8988T (cell line): ENCODE data around the gene RASGEF1B.
A peak's percentile ranks its signal among the peaks of the same experiment; 100 is the strongest.
"Not testable (repeated sequence)": the region's sequence is repeated elsewhere in the genome, so short reads cannot be mapped to it uniquely, and the experiment has no call there.

Source experiments
- DNase-seq: peaks from one replicate; pipeline ENCODE4 v3.0.0; 2011

The RASGEF1B gene

GRCh38 chr4:81429031-81429430 lies 42.7 kb downstream of the RASGEF1B start:
- DNase-seq = no peak

DNA sequence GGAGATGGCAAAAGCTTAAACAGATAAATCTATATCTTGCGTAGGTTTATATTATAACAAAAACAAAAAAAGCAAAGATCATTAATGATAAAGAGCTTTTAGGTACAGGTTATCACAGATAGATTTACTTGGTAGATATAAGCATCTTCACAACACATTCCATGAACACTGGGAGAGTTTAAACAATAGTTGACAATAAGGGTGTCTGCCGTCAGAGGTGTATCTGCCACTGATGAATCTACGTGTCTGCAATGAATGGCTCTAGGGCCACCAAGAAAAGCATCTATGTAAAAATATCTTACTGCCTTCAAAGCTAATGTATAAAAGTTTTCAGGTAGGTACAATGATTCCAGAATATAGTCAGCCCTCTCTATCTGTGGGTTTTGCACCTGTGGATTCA lies 43.7 kb downstream of the RASGEF1B start:
- no peak for DNase-seq

DNA sequence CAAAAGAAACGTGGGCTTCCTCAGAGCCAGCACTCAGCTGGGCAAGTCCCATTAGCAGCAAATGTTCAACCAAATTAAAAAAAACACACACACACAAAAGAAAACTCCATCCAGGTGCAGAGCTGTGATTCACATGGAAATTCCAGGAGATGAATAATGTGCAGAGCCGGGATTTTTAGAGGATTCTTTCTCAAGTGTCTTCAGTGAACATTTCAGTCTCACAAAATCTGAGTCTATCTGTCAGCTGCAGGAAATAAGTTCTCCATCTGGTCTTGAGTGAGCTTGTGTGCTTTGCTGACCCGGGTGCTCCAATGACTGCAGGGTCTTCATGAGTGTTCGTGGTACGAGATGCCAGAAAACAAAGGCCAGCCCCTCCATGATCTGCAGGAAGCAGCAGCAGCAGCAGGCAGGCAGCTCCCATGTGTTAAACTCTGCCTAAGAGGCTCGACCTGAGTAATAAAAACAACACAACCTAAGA lies 44.3 kb downstream of the RASGEF1B start:
- DNase-seq = no peak

GRCh38 chr4:81426770-81427289 lies 44.9 kb downstream of the RASGEF1B start:
- DNase-seq = no peak

GRCh38 chr4:81424816-81425755 lies 46.6 kb downstream of the RASGEF1B start:
- DNase-seq = no peak

DNA sequence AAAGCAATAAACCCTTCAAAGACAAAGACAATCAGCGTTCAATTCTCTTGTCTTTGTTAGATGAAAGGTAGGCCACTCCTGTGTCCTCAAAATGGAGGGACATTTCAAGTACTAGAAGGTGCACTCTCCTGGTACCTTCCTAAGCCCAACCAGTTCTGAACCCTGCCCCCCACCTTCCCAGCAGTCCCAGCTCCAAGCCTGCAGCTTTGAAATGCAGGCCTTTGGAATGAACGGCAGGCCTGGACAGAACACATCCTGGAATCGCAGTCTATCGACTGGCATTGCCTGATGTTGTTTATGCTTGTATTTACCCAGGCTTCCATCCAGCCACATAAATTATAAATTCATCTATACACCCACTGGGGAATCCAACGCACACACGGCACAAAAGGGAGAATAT lies 47.4 kb downstream of the RASGEF1B start:
- DNase-seq = no peak

DNA sequence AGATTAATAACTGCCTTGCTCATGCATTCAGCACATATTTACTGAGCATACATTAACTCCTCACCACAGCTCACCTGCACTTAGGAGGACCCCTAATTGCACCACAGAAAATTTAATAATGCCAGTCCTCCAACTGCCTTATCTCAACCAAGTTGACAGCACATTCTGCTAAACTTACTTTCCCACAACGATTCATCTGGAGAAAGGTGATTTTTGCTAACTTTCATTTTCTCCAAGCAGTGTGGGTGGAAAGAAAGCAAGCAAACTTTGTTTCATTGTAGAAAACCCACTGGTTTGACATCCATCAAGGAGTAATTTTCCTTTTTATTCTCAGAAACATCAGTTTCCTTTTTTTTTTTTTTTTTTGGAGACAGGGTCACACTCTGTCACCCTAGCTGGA lies 49.1 kb downstream of the RASGEF1B start:
- no peak for DNase-seq

DNA sequence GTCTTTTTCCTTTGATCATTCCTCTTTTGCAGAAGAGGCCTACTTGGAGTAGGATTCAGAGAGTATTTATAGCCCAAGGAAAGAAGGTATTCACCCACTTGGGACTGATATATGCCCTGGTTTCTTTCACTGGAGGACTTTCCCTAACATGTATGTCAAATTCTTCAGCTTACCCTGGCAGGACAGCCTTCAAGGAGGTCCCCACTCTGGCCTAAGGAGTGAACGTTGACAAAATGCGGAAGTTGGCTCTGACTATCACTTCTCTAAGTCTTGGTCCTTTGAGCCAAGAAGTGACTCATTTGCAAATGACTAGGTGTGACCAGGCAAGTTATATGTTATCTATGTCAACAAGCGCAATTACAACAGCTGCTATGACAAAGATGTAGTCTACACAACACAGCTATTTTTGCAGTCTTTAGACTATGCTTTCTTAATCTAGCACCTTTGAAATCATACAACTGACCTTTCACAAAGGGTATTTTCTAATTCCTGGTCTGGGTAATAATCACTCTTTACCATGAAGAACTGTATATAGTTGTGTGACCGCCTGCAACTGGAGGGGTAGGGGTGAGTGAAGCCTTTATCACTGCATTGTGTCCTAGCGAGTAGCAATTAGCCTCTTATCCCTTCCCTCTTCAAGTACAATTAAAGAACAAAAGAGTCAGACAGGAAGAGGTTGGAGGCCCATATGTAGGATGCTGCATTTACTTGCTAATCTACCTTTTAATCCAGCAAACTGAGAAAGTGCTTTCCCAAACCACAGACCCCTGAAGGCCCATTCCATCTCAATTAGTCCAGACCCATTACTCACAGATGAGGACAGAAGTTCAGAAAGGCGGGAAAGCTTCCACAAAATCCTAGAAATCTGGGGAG lies 50.1 kb downstream of the RASGEF1B start:
- DNase-seq = no peak

- DNase-seq = no peak
Measured at GRCh38 chr4:81418572-81418971, 53.1 kb downstream of the RASGEF1B start.

DNA sequence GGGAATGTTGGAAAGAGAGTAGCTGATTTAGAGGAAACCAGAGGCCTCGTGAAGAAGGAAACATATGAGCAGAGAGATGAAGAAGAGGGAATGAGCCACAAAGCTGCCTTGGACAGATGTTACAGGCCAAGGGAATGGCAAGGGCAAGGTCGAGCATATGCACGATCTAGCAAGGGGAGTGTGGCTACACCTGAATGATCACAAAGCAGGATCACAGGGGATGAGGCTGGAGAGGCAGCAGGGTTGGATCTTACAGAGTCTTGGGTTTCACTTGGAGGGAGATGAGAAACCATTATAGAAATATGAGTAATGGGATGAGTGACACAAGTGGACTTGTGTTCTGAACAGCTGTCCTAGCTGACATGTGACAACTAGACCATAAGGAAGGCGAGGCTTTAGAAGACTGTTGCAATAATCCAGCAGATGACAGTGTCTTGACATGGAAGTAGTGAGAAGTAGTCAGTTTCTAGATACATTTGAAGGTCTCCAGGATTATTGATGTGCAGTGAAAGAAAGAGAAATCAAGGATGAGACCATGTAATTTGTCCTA lies 58.7 kb downstream of the RASGEF1B start:
- DNase-seq = no peak

DNA sequence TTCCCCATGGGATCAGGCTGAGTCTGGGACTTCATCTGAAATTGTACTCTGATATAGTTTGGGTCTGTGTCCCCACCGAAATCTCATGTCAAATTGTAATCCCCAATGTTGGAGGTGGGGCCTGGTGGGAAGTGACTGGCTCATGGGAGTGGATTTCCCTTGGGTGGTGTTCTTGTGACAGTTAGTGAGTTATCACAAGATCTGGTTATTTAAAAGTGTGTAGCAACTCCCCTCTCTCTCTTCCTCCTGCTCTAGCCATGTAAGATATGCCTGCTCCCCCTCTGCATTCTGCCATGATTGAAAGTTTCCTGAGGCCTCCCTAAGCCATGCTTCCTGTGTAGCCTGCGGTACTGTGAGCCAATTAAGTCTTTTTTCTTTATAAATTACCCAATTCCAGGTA lies 61.0 kb downstream of the RASGEF1B start:
- no peak for DNase-seq

- no peak for DNase-seq
Measured at GRCh38 chr4:81409836-81410235, 61.9 kb downstream of the RASGEF1B start.

DNA sequence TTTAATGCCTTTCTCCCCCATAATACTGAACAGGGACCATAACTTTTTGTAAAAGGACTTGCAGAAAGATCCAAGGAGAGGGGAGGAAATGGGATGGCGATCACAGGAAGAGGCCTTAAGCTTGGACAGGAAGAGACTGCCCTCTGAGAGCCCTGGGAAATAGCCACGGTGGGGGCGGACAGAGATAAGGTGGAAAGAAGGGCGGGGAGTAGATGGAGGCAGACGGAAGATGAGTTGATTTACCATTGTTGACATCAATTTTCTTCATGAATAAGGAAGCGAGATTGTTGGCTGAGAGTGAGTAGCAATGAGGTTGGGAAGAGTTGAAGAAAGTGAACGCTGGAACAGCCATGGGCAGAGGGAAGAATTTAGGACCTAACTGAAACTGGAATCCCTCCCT lies 63.4 kb downstream of the RASGEF1B start:
- no peak for DNase-seq

DNA sequence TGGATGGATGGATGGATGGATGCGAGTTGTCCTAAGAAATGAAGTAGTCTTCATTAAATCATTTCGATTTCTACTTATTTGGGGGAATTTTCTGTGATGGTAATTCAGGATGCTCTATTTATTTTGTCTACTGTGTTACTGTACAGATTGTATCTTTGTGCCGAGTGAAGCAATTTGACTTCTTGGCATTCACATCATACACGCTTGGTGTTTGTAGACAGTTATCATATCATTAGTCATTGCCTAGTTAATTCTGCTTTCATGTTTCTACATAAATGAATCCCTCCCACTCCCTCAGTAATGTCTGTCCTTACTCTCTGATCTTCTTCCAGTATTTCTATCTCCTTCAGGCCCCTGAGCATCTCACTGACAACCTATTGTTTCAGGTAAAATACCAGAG lies 64.0 kb downstream of the RASGEF1B start:
- no peak for DNase-seq

DNA sequence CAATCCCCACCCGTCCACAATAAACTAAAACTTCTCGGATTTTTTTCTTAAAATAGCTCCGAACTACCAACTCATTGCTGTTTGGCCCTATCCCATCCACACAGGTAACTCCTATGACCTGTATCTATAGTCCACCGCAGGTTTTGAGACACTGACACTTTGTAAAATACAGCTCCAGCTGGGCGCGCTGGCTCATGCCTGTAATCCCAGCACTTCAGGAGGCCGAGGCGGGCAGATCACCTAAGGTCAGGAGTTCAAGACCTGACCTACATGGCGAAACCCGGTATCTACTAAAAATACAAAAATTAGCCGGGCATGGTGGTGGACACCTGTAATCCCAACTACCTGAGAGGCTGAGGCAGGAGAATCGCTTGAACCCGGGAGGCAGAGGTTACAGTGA lies 65.2 kb downstream of the RASGEF1B start:
- not testable (repeated sequence) for DNase-seq

GRCh38 chr4:81405900-81406401 lies 65.8 kb downstream of the RASGEF1B start:
- peak; percentile 8 for DNase-seq

DNA sequence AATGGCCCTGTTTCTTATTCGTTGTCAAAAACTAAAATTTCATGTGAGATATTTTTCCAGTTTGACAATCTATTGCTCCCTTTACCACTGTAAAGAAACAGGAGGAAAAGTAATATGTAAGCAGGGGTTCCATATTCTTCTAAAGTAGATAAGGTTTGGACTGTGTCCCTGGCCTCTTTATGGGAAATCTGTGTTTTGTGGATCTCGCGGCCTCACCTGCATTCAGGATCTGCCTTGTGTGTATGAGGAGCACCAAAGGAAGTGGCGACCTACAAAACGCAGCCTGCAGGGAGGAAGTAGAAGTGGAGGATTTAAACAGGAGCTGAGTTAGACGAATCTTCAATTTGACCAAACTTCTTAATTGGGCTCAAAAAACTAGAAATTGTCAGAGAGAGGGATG lies 67.0 kb downstream of the RASGEF1B start:
- DNase-seq = no peak

GRCh38 chr4:81404294-81404693 lies 67.4 kb downstream of the RASGEF1B start:
- DNase-seq = no peak

GRCh38 chr4:81399306-81400086 lies 72.2 kb downstream of the RASGEF1B start:
- no peak for DNase-seq

GRCh38 chr4:81398379-81398778 lies 73.3 kb downstream of the RASGEF1B start:
- DNase-seq = no peak

GRCh38 chr4:81397635-81398034 lies 74.1 kb downstream of the RASGEF1B start:
- DNase-seq = no peak

- no peak for DNase-seq
Measured at GRCh38 chr4:81395239-81395638, 76.5 kb downstream of the RASGEF1B start.
